GM19193 (cell line): Measurements from ENCODE around the gene TBC1D9B.

Source experiments
- POLR2A ChIP-seq: IDR thresholded peaks from 4 replicates; pipeline ENCODE4 v1.6.1; 2011; ENCODE audit not compliant: insufficient read depth, insufficient read length; ENCODE audit errors: extremely low read depth

Gene TBC1D9B

DNA sequence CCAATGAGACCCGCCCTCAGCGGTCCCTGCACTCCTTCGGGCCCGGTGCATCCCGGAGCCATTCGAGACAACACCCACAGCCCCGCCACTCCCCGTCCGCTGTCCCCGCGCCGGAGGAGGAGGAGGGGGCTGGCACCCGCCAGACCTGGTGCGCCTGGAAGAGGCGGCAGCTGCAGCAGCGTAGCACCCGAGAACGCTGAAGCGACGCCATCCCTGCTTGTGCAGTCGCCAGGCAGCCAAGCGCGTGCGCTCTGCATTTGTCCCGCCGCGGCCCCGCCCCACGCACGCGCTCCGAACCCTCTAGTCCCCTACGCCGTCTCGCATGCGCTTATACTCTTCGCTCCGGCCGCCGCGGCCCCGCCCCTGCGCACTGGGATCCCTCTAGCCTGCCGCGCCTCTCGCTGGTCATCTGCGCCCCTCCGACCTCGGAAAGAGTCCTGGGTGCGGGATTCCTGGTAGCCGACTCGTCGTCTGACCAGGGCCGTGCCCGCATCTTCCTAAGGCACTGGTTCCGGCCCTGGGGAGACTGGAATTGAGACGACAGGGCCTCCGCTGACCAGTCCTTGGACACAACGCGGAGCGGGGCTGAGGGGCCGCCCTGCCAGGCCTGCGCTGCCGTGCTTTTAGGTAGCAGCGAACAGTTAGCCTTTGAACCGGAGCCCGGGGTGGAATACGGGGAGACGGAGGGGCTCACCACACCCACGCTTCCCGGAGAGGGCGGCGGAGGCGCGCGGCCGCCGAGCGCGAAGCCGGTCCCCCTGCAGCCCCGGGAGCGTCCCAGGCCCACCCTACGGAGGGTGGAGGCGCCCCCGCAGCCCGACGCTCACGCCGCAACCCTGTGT lies 48.9 kb downstream of the TBC1D9B start, which contains the start of gene MRNIP:
MRNIP (minus strand) TSS at position 232 of the 842 bp plus-strand sequence; CDS start at position 211, 21 bp downstream.
- TF ChIP-seq POLR2A, result peak; percentile 72

DNA sequence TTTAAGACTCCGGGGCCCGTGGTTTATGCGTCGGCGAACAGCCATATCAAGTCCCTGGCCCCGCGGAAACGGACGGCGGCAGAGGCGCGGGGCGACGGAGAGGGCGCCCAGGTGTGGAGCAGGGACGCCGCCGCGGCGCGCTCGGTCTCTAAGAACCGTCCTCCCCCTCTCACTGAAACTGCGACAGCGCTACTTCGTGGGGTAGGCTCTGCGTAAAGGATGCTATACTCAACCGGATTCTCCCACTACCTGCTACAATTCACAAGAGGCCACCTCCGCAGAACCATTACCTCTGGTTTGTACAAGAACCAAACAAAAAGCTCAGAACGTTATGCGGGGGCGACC lies 49.5 kb downstream of the TBC1D9B start:
- no peak for TF ChIP-seq POLR2A

DNA sequence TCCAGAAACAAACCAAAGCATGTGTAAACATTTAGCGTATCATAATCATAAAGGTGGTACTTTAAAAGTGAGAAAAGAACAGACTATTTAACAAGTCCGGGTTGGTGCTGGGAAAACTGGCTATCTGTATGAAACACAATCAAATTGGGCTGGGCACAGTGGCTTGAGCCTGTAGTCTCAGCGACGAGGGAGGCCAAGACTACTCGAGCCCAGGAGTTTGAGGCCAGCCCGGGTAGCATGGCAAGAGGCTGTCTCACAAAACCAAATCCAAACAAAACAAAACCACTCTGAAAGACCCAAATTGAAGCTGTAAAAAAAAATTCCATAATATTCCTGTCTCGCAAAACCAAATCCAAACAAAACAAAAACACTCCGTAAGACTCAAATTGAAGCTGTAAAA lies 53.3 kb downstream of the TBC1D9B start:
- no peak for TF ChIP-seq POLR2A

DNA sequence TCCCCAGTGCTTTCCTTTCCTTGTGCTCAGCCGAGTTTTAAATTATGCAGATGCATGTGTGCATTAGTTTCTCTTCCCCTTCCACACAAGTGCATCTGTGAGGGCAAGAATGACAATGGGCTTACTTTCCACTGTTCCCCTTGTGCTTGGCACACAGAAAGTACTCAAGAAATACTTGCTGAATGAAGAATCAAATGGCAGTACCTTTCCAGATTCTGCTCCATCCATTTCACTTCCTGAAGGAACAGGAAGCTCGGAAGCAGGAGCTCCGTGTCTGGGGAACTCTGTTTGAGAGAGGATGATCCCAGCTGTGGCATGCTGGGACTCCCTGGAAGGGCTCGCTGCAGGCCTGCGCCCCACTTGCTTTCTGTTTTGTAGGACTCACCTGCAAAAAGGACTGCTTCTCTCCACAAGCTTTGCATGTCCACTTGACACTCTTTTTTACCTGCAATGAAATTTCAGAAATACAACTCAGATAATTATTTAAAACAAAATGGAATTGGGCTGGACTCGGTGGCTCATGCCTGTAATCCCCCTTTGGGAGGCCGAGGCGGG lies 54.6 kb downstream of the TBC1D9B start:
- no peak for TF ChIP-seq POLR2A

DNA sequence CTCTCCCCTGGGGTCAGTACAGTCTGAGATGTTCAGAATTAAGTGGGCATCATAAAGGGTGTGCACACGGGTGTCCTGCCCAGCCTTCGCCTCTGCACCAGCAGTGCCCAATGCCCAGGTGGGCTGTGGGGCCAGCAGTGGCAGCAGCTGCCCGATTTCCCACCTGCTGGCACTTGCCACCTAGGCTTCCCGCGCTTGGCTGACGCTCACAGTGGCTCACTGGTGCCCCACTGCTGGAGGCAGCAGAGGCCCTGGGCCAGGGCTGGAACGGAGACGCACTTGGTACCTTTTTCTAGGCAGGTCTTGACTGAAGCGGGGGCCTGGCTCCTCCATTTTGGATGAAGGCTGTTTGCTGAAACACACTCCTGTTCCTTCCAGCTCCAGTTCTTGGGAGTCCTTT lies 66.1 kb downstream of the TBC1D9B start:
- no peak for TF ChIP-seq POLR2A

DNA sequence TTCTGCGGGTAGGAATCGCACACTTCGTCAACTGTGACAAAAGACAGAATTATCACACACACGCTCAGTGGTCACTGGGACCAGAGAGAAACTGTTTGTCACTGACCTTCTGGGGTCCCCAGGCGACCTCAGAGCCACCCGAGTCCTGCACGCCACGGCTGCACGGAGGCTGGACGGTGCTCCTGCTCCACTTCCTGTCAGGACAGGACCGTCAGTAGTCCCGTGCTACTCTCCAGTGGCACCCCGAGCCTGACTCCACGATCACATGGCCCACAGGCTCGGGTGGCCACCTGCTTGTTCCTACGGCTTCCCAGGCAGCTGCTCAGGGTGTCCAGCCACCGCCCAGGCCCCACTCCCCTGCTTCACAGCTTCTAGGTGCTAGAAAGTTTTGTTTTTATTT lies 66.9 kb downstream of the TBC1D9B start:
- no peak for TF ChIP-seq POLR2A

DNA sequence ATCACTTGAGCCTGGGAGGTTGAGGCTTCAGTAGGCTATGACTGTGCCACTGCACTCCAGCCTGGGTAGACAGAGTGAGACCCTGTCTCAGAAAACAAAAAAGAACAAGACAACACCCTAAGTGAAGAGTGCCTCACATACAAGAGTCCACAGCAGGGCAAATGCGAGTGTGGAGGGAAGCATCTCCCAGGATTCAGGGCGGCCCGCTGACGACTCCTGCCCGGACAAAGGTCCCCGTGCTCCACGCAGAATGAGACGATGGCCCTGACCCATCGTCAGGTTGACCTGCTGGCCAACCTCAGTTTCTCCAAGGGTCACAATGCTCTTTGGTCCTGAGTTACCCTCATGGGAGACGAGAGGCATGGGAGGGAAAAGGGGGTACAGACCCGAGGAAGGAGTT lies 67.4 kb downstream of the TBC1D9B start:
- TF ChIP-seq POLR2A, result no peak

DNA sequence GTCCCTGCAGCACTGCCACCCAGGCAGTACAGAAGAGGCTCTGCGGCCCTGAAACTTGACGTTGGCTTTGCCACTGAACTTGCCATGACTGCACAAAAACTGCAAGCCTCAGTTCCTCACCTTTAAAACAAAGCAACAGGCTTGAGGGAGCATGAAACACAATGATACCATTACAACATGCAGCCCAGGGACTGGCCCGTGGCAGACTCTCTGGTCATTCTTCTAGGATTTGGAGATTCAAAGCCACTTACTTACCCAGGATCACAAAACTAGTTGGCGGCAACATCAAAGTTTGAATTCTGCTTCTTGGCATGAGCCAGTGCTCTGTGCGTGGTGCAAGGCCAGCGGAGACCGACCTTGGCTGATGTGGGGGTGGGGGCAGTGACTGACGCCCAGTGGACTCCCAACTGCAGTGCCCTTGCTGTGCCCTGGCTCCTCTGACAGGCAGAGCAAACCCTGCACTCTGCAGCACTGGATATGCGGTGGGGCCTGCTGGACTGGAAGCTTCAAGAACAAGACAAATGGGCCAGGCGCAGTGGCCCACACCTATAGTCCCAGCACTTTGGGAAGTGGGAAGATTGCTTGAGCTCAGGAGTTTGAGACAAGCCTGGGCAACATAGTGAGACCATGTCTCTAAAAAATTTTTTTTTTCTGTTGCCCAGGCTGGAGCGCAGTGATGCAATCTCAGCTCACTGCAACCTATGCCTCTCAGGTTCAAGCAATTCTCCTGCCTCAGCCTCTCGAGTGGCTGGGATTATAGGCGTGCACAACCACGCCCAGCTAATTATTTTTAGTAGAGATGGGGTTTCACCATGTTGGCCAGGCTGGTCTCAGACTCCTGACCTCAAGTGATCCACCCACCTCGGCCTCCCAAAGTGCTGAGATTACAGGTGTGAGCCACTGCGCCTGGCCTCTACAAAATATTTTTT lies 68.1 kb downstream of the TBC1D9B start:
- TF ChIP-seq POLR2A, result no peak

DNA sequence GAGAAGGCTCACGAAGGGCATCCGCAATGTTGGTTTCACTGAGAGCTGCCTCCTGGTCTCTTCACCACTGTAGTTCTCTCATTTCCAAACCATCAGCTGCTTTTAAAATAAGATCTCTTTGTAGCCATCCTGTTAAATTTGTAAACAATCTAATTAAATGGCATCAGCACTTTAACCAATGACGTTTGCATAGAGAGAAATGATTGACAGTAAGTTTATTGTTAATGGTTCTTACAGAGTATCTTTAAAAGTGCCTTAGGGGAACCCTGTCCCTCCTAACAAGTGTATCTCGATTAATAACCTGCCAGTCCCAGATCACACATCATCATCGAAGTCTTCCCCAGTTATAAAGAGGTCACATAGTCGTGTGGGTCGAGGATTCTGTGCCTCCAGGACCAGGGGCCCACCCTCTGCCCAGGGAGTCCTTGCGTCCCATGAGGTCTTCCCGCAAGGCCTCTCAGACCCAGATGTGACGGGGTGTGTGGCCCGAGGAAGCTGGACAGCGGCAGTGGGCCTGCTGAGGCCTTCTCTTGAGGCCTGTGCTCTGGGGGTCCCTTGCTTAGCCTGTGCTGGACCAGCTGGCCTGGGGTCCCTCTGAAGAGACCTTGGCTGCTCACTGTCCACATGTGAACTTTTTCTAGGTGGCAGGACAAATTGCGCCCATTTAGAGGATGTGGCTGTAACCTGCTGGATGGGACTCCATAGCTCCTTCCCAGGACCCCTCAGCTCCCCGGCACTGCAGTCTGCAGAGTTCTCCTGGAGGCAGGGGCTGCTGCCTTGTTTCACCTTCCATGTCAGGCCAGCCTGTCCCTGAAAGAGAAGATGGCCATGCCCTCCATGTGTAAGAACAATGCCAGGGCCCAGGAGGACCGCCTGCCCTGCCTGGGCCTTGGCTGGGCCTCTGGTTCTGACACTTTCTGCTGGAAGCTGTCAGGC lies 70.4 kb downstream of the TBC1D9B start:
- TF ChIP-seq POLR2A, result no peak

DNA sequence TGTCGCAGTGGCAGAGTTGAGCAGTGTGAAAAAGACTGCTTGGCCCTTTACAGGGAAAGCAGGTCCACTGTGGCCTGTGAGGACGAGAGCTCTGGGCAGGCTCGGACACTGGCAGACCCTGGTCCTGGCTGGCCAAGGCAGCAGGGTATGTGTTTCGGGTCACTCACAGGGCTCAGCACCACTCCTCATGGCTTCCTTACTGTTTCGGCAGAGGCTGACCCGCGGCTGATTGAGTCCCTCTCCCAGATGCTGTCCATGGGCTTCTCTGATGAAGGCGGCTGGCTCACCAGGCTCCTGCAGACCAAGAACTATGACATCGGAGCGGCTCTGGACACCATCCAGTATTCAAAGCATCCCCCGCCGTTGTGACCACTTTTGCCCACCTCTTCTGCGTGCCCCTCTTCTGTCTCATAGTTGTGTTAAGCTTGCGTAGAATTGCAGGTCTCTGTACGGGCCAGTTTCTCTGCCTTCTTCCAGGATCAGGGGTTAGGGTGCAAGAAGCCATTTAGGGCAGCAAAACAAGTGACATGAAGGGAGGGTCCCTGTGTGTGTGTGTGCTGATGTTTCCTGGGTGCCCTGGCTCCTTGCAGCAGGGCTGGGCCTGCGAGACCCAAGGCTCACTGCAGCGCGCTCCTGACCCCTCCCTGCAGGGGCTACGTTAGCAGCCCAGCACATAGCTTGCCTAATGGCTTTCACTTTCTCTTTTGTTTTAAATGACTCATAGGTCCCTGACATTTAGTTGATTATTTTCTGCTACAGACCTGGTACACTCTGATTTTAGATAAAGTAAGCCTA lies 71.3 kb downstream of the TBC1D9B start:
- TF ChIP-seq POLR2A, result no peak

DNA sequence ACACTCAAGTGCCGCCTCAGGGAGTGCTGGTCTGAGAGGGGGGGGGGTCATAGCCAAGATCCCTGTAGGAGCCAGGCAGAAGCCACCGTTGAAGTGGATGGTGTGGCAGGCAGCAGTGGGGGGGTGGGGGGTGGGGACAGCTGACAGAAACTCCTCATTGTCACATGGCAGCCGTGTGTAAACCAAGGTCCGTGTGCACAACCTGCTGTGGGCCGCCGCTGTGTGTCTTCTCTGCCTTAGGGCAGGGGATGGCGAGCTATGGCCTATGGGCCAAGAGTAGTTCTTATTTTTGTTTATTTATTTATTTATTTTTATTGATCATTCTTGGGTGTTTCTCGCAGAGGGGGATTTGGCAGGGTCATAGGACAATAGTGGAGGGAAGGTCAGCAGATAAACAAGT lies 73.6 kb downstream of the TBC1D9B start:
- TF ChIP-seq POLR2A, result no peak

DNA sequence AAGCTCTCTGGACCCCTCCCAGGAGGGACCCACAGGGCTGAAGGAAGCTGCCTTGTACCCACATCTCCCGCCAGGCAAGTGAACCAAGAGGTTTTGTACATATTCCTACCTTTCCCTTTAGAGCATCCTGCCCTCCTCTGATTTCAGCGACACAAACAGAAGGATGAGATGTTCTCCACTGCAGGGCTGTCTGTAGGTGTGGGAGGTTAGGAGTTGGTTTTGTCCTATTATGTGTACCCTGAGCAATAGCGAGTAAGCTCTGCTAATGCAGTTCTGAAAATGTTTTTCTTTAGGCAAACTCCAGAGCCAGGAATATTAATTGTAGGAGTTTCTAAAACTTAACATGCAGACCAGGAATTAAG lies 74.0 kb downstream of the TBC1D9B start:
- TF ChIP-seq POLR2A, result no peak

DNA sequence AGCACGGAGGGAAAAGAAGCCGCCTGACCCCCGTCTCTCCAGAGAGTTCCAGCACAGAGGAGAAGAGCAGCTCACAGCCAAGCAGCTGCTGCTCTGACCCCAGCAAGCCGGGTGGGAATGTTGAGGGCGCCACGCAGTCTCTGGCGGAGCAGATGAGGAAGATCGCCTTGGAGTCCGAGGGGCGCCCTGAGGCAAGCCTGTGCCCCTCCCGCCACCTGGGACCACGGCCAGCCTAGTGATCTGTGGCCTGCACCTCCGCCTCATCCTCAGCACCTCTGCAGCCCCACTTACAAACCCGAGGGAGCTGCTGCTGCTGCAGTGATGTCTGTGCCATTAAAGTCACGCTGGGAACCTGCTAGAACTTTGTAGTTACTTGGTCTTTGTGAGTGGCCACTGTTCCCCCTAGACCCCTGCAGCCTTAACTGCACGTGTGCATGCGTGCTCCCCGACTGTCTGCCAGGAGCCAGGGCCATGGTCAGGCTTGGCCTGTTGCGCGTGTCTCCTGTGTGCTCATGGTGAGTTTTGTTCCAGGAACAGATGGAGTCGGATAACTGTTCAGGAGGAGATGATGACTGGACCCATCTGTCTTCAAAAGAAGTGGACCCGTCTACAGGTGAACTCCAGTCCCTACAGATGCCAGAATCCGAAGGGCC lies 74.5 kb downstream of the TBC1D9B start:
- no peak for TF ChIP-seq POLR2A
